Testis (tissue), 5 donors: ENCODE results near the gene SNTN. TPM values are rescaled to one million over a fixed set of nuclear protein-coding genes. Genes with fewer than 3 reads are reported as not detected.

ENCODE experiments used
- DNase-seq: peaks from one replicate; pipeline ENCODE4 v3.0.0-alpha.2; 2019
- H3K27ac ChIP-seq, 2 donors: fragments of 200-600 bp; sonication (generic); one replicate each; pipeline ENCODE4 v1.5.1; 2019
- H3K27me3 ChIP-seq: fragments of 200-600 bp; sonication (generic); one replicate; pipeline ENCODE4 v1.5.1; 2019
- H3K36me3 ChIP-seq: fragments of 200-600 bp; sonication (generic); one replicate; pipeline ENCODE4 v1.5.1; 2017; ENCODE audit warnings: low read depth; ENCODE audit errors: missing control alignments
- H3K4me1 ChIP-seq: fragments of 200-600 bp; sonication (generic); one replicate; pipeline ENCODE4 v1.5.1; 2019
- H3K4me3 ChIP-seq, 2 donors: fragments of 200-600 bp; sonication (generic); one replicate each; pipeline ENCODE4 v1.5.1; 2017 to 2019
- H3K9me3 ChIP-seq: fragments of 200-600 bp; sonication (generic); one replicate; pipeline ENCODE4 v1.5.1; 2017
- POLR2A ChIP-seq: fragments of 450-650 bp; IDR thresholded peaks from one replicate; pipeline ENCODE4 v1.6.1; 2017; ENCODE audit warnings: antibody characterized with exemption, mild to moderate bottlenecking, moderate library complexity
- WGBS, 2 donors: methylation state at CpG; one replicate each; pipeline ENCODE4 v1.1.5; 2018; 5-methylcytosine and 5-hydroxymethylcytosine counted together
- intact Hi-C: fragments of 100-400 bp; cut with DNase I; formaldehyde crosslinking; loops from one replicate; pipeline ENCODE4 v1.15.1; 2023; ENCODE audit warnings: low total_unique reads
- long read RNA-seq, 2 donors: transcript quantifications; one replicate each; lab custom pipeline, GENCODE V29; 2026
- polyA plus RNA-seq: library from polyadenylated mRNA; stranded (reverse); fragments of 350-450 nt; fragmentation: Illumina TruSeq; extraction: RNeasy Lipid Tissue Mini Kit (QIAGEN cat#74804); gene quantifications from one replicate; pipeline ENCODE4 v1.2.3, GENCODE V29; 2014; ENCODE audit warnings: low read depth, low replicate concordance; ENCODE audit not compliant: insufficient read depth
- total RNA-seq, 2 donors: library from RNA; depleted of rRNA; stranded (reverse); fragments of >200 nt; gene quantifications; one replicate each; pipeline ENCODE4 v1.2.3, GENCODE V29; 2016
- TF ChIP-seq, protein P1 (sequence below), 3 experiments: fragments of 450-650 bp in 2 of 3; fragments of 200-600 bp in 1 of 3; sonication (generic) in 1 of 3; IDR thresholded peaks; one replicate each; pipeline ENCODE4 v1.5.1; 2016 to 2019; ENCODE audit warnings: antibody characterized with exemption in 3 of 3, mild to moderate bottlenecking in 2 of 3, moderate library complexity in 1 of 3

SNTN gene
- total RNA-seq (not detected), polyA plus RNA-seq (2.3 TPM)
- long read RNA-seq, donor 1: 0 reads
- long read RNA-seq, donor 2: 0 reads

DNA sequence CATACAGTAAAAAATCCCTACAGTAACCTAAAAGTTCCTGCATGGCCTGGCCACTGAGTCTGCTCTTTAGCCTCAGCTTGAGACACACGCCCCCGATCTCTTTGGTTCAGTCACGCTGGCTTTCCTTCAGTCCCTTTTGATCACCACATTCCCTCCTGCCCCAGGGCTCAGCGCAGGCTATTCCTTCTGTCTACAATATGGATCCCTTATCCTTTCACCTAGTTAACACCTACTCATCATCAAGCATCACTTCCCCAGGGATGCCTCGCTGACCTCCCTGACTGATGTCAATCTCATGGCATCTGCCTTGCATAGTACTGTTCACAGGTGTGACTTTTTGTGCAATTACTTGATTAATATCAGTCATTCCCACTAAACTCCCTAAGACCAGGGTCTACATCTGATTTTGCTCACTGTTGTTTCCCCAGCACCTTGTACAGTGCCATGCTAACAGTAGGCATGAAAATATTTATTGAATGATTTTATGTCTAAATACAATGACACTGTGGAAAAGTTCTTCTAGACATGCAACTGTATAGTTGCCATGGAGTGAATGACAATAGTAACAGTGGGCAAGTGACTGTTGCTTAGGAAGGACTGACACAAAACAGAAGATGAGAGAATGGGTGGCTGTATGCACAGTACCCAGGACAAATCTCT is at the start of gene SNTN:
Gene SNTN, plus strand, starts transcription at position 610 of the 660 bp plus-strand sequence. Its CDS starts 13 bp downstream, at position 623.
- no peak for DNase-seq
- H3K9me3 ChIP-seq: no peaks in the 10 kb centered on the region
- WGBS, 2 donors: 79 to 87% methylated on average over 5 of the region's 5 CpGs
- intact Hi-C loops: no loop called here
- H3K27ac ChIP-seq: no peak within 1 kb of the TSS
- no peaks in the 10 kb centered on the region for H3K36me3 ChIP-seq
- H3K4me3 ChIP-seq: no peak within 1 kb of the TSS
- TF ChIP-seq, protein P1, sequence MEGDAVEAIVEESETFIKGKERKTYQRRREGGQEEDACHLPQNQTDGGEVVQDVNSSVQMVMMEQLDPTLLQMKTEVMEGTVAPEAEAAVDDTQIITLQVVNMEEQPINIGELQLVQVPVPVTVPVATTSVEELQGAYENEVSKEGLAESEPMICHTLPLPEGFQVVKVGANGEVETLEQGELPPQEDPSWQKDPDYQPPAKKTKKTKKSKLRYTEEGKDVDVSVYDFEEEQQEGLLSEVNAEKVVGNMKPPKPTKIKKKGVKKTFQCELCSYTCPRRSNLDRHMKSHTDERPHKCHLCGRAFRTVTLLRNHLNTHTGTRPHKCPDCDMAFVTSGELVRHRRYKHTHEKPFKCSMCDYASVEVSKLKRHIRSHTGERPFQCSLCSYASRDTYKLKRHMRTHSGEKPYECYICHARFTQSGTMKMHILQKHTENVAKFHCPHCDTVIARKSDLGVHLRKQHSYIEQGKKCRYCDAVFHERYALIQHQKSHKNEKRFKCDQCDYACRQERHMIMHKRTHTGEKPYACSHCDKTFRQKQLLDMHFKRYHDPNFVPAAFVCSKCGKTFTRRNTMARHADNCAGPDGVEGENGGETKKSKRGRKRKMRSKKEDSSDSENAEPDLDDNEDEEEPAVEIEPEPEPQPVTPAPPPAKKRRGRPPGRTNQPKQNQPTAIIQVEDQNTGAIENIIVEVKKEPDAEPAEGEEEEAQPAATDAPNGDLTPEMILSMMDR (IDR thresholded peaks at IDR 0.05): no peak
- no peak for TF ChIP-seq POLR2A
- H3K27me3 ChIP-seq: no peaks in the 10 kb centered on the region
- H3K4me1 ChIP-seq: no peaks in the 10 kb centered on the region

DNA sequence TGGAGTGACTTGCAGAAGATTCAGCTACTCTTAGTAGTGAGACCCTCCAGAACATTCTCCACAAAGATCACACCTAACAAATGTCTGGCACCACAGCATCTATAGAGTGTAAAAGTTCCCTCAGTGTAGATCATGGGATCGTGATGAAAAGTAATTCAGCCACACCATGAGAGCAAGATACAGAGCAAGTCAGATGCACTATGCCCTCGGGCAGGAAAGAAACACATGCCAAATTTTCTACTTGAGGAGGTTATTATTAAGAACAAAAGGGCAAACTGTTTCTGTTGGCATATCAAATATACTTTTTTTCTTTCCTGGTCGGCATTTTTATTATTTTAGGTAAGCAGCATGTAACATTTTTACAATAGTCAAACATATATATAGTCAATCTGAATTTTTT is 44.8 kb upstream of the SNTN start:
- intact Hi-C loops: no loop called here

GRCh38 chr3:63609408-63609807 is 43.1 kb upstream of the SNTN start:
- H3K36me3 ChIP-seq: no peaks in the 10 kb centered on the region
- H3K4me1 ChIP-seq: no peaks in the 10 kb centered on the region
- intact Hi-C loops: no loop called here
- 85 to 91% methylated on average over 7 of the region's 7 CpGs for whole genome bisulfite sequencing, 2 donors
- H3K9me3 ChIP-seq: no peaks in the 10 kb centered on the region
- H3K4me3 ChIP-seq: no peak overlapping the region
- H3K27me3 ChIP-seq: no peaks in the 10 kb centered on the region
- TF ChIP-seq POLR2A: no peak
- TF ChIP-seq, protein P1 (IDR thresholded peaks at IDR 0.05): no peak
- H3K27ac ChIP-seq: no peak overlapping the region
- no peak for DNase-seq

More for the DNA sequence above, 44.8 kb upstream of the SNTN start:
- H3K9me3 ChIP-seq: no peaks in the 10 kb centered on the region
- no peak overlapping the region for H3K27ac ChIP-seq
- no peak overlapping the region for H3K4me3 ChIP-seq
- no peaks in the 10 kb centered on the region for H3K4me1 ChIP-seq
- H3K27me3 ChIP-seq: no peaks in the 10 kb centered on the region
- 81 to 86% methylated on average over 3 of the region's 3 CpGs for WGBS, 2 donors
- no peak for TF ChIP-seq POLR2A
- TF ChIP-seq, protein P1 (IDR thresholded peaks at IDR 0.05): no peak
- no peak for DNase-seq
- H3K36me3 ChIP-seq: no peaks in the 10 kb centered on the region

GRCh38 chr3:63609834-63610233 is 42.6 kb upstream of the SNTN start:
- WGBS, 2 donors: 82 to 85% methylated on average over 4 of the region's 4 CpGs
- no peak for DNase-seq
- H3K4me1 ChIP-seq: no peaks in the 10 kb centered on the region
- TF ChIP-seq POLR2A: no peak
- TF ChIP-seq, protein P1 (IDR thresholded peaks at IDR 0.05): no peak
- H3K9me3 ChIP-seq: no peaks in the 10 kb centered on the region
- no peaks in the 10 kb centered on the region for H3K36me3 ChIP-seq
- no peaks in the 10 kb centered on the region for H3K27me3 ChIP-seq
- intact Hi-C loops: no loop called here
- no peak overlapping the region for H3K4me3 ChIP-seq
- H3K27ac ChIP-seq: no peak overlapping the region

- H3K27ac ChIP-seq: no peak overlapping the region
- 81 to 96% methylated on average over 1 of the region's 1 CpG for WGBS, 2 donors
- H3K36me3 ChIP-seq: no peaks in the 10 kb centered on the region
Observed at GRCh38 chr3:63611382-63611781, 41.1 kb upstream of the SNTN start.

More at GRCh38 chr3:63611382-63611781, 41.1 kb upstream of the SNTN start:
- H3K4me1 ChIP-seq: no peaks in the 10 kb centered on the region
- no peaks in the 10 kb centered on the region for H3K27me3 ChIP-seq
- intact Hi-C loops: no loop called here
- DNase-seq: no peak
- TF ChIP-seq, protein P1 (IDR thresholded peaks at IDR 0.05): no peak
- no peak for TF ChIP-seq POLR2A
- H3K4me3 ChIP-seq: no peak overlapping the region
- no peaks in the 10 kb centered on the region for H3K9me3 ChIP-seq
